Panc1 (cell line): ENCODE data around the gene VEGFA. TPM values are rescaled to one million over a fixed set of nuclear protein-coding genes. Genes with fewer than 3 reads are reported as not detected.
"Not testable (repeated sequence)": the region's sequence is repeated elsewhere in the genome, so short reads cannot be mapped to it uniquely, and the experiment has no call there.

Experiments used
- ATAC-seq: fragments of 200-7000 bp; cut with Tn5 transposase; 2 replicates; pipeline ENCODE4 v1.9.1; 2020; ENCODE audit warnings: mild to moderate bottlenecking, moderate library complexity
- BruUV-seq: library from RNA; stranded (reverse); fragments of 400-500 nt; replicated peaks from 2 replicates; lab custom pipeline; 2021; lab: Mats Ljungman, UMichigan
- CTCF ChIA-PET: fragments of 300-600 bp; sonication (Branson Sonifier 250); formaldehyde crosslinking; loops from one replicate; lab custom pipeline; 2022; ENCODE audit warnings: antibody characterized with exemption; lab: Charles Lee
- POLR2A ChIA-PET: fragments of 300-600 bp; sonication (Branson Sonifier 250); formaldehyde crosslinking; loops from one replicate; lab custom pipeline; 2022; ENCODE audit warnings: antibody characterized with exemption; lab: Charles Lee
- DNase-seq: peaks from one replicate; pipeline ENCODE4 v3.0.0-alpha.2; 2010; ENCODE audit warnings: low read depth, low spot score
- H3K27ac ChIP-seq: 2 replicates; pipeline ENCODE4 v1.5.1; 2011; ENCODE audit warnings: mild to moderate bottlenecking, low read length, inconsistent platforms
- H3K27me3 ChIP-seq: fragments of 200-500 bp; sonication (Bioruptor generic); 2 replicates; pipeline ENCODE4 v1.6.0; 2014; ENCODE audit warnings: low read length, inconsistent platforms; ENCODE audit not compliant: control insufficient read depth, insufficient read depth
- H3K36me3 ChIP-seq: fragments of 200-500 bp; sonication (Bioruptor generic); 2 replicates; pipeline ENCODE4 v1.5.1; 2014; ENCODE audit warnings: inconsistent platforms, mild to moderate bottlenecking, low read length, moderate library complexity; ENCODE audit not compliant: control insufficient read depth, insufficient read depth
- H3K4me1 ChIP-seq: 2 replicates; pipeline ENCODE4 v1.5.1; 2011; ENCODE audit warnings: inconsistent platforms, mild to moderate bottlenecking, low read length, moderate library complexity; ENCODE audit not compliant: control insufficient read depth, insufficient read depth
- H3K4me3 ChIP-seq, 2 experiments: 2 replicates each; pipeline ENCODE4 v1.5.1; 2011 to 2012; ENCODE audit warnings: low read depth in 2 of 2, low read length in 2 of 2, mild to moderate bottlenecking in 2 of 2, inconsistent platforms in 1 of 2, moderate library complexity in 1 of 2
- H3K9me3 ChIP-seq: fragments of 200-500 bp; sonication (Bioruptor generic); 2 replicates; pipeline ENCODE4 v1.5.1; 2014; ENCODE audit warnings: low read depth, mild to moderate bottlenecking, inconsistent platforms, low read length, moderate library complexity; ENCODE audit not compliant: control insufficient read depth, insufficient read depth
- POLR2AphosphoS5 ChIP-seq: IDR thresholded peaks from 2 replicates; pipeline ENCODE4 v1.6.1; 2012; ENCODE audit warnings: mild to moderate bottlenecking, low read depth, low read length, moderate library complexity
- SIN3A ChIP-seq: IDR thresholded peaks from 2 replicates; pipeline ENCODE4 v1.6.1; 2012; ENCODE audit warnings: low read depth, mild to moderate bottlenecking, low read length, moderate library complexity, borderline replicate concordance; ENCODE audit not compliant: insufficient read depth
- TCF7L2 ChIP-seq: IDR thresholded peaks from 2 replicates; pipeline ENCODE4 v1.6.1; 2011; ENCODE audit warnings: mild to moderate bottlenecking, low read depth, low read length, inconsistent platforms
- in situ Hi-C: cut with HindIII; loops from 2 replicates; pipeline ENCODE4 v1.10.0; 2016; ENCODE audit warnings: low sequenced_read_pairs, low pct_unique_long_range_greater_than_20kb
- intact Hi-C: fragments of 100-400 bp; cut with micrococcal nuclease; formaldehyde crosslinking; loops from one replicate; pipeline ENCODE4 v1.10.0; 2022; ENCODE audit not compliant: unreplicated experiment
- total RNA-seq: library from RNA; stranded (reverse); gene quantifications from one replicate; pipeline ENCODE4 v1.2.1, GENCODE V29; 2021; ENCODE audit not compliant: unreplicated experiment
- TF ChIP-seq, protein P1 (sequence below), 2 experiments: IDR thresholded peaks; 2 replicates each; pipeline ENCODE4 v1.6.1; 2011 to 2012; ENCODE audit warnings: low read depth in 2 of 2, control low read depth in 1 of 2, low read length in 1 of 2, mild to moderate bottlenecking in 1 of 2, moderate library complexity in 1 of 2; ENCODE audit not compliant: insufficient read depth in 1 of 2
- TF ChIP-seq, protein P2 (sequence below): fragments of 450-650 bp; IDR thresholded peaks from 2 replicates; pipeline ENCODE4 v1.5.1; 2017; ENCODE audit warnings: mild to moderate bottlenecking

The VEGFA gene
- total RNA-seq, 1 experiment from 2014 or later: 98.7 TPM

DNA sequence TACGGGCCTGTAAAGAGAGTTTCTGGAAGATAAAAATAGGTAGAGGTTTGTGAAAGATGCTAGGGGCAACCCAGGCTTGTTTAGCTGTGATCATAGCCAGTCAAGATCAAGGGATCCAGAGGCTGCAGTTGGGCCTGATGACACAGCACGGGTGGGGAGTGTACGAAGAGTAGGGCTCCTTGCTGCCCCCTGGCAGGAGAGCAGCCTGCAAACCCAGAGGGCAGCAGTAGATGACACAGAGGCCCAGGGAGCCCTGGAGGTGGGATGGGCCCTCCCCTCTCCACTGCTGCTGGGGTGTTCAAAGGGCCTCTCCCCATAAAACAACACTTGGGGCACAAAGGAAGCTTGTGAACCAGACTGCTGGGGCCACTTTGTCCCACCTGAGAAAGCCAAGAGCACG is 47.2 kb downstream of the VEGFA start:
- no peak overlapping the region for H3K27ac ChIP-seq
- no peaks in the 10 kb centered on the region for H3K4me1 ChIP-seq
- in situ Hi-C loops: no loop called here
- ChIA-PET CTCF (no interaction called here), POLR2A (no interaction called here)
- peak; percentile 92 for ATAC-seq
- no peak overlapping the region for H3K4me3 ChIP-seq
- TF ChIP-seq POLR2AphosphoS5 (no peak), TCF7L2 (no peak), SIN3A (no peak)
- TF ChIP-seq, protein P1, sequence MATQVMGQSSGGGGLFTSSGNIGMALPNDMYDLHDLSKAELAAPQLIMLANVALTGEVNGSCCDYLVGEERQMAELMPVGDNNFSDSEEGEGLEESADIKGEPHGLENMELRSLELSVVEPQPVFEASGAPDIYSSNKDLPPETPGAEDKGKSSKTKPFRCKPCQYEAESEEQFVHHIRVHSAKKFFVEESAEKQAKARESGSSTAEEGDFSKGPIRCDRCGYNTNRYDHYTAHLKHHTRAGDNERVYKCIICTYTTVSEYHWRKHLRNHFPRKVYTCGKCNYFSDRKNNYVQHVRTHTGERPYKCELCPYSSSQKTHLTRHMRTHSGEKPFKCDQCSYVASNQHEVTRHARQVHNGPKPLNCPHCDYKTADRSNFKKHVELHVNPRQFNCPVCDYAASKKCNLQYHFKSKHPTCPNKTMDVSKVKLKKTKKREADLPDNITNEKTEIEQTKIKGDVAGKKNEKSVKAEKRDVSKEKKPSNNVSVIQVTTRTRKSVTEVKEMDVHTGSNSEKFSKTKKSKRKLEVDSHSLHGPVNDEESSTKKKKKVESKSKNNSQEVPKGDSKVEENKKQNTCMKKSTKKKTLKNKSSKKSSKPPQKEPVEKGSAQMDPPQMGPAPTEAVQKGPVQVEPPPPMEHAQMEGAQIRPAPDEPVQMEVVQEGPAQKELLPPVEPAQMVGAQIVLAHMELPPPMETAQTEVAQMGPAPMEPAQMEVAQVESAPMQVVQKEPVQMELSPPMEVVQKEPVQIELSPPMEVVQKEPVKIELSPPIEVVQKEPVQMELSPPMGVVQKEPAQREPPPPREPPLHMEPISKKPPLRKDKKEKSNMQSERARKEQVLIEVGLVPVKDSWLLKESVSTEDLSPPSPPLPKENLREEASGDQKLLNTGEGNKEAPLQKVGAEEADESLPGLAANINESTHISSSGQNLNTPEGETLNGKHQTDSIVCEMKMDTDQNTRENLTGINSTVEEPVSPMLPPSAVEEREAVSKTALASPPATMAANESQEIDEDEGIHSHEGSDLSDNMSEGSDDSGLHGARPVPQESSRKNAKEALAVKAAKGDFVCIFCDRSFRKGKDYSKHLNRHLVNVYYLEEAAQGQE (IDR thresholded peaks at IDR 0.05; ENCODE audit: insufficient read depth in 1 of 2, low read depth in 2 of 2, low read length in 1 of 2): no peak
- TF ChIP-seq, protein P2, sequence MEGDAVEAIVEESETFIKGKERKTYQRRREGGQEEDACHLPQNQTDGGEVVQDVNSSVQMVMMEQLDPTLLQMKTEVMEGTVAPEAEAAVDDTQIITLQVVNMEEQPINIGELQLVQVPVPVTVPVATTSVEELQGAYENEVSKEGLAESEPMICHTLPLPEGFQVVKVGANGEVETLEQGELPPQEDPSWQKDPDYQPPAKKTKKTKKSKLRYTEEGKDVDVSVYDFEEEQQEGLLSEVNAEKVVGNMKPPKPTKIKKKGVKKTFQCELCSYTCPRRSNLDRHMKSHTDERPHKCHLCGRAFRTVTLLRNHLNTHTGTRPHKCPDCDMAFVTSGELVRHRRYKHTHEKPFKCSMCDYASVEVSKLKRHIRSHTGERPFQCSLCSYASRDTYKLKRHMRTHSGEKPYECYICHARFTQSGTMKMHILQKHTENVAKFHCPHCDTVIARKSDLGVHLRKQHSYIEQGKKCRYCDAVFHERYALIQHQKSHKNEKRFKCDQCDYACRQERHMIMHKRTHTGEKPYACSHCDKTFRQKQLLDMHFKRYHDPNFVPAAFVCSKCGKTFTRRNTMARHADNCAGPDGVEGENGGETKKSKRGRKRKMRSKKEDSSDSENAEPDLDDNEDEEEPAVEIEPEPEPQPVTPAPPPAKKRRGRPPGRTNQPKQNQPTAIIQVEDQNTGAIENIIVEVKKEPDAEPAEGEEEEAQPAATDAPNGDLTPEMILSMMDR: no peak; the same call in 1 of the 2 replicates
- no peak for DNase-seq
- no peaks in the 10 kb centered on the region for H3K36me3 ChIP-seq
- intact Hi-C loops: no loop called here
- no peaks in the 10 kb centered on the region for H3K9me3 ChIP-seq
- no TSS peak for BruUV-seq
- H3K27me3 ChIP-seq: no peaks in the 10 kb centered on the region

DNA sequence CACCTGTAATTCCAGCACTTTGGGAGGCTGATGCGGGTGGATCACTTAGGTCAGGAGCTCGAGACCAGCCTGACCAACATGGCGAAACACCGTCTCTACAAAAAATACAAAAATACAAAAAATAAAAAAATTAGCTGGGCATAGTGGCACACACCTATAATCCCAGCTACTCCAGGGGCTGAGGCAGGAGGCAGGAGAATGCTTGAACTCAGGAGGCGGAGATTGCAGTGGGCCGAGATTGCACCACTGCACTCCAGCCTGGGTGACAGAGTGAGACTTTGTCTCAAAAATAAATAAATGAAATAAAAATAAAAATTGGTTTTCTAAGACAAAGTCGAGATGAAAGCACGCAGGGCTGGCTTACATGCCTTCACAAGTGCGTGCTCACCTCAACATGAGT is 49.0 kb downstream of the VEGFA start:
- intact Hi-C loops, H3K4me3 ChIP-seq, CTCF ChIA-PET, H3K4me1 ChIP-seq, POLR2A ChIA-PET, H3K27me3 ChIP-seq, H3K36me3 ChIP-seq, BruUV-seq, in situ Hi-C loops, H3K27ac ChIP-seq, DNase-seq, ATAC-seq, H3K9me3 ChIP-seq: not testable (repeated sequence)

- H3K27ac ChIP-seq: no peak overlapping the region
- ATAC-seq (no peak), DNase-seq (no peak)
- H3K4me3 ChIP-seq: no peak overlapping the region
- TF ChIP-seq, protein P1 (IDR thresholded peaks at IDR 0.05; ENCODE audit: insufficient read depth in 1 of 2, low read depth in 2 of 2, low read length in 1 of 2): no peak
- TF ChIP-seq, protein P2: no peak
- TF ChIP-seq TCF7L2 (no peak), POLR2AphosphoS5 (no peak)
- in situ Hi-C loops: no loop called here
- H3K27me3 ChIP-seq: no peaks in the 10 kb centered on the region
- ChIA-PET POLR2A (no interaction called here), CTCF (no interaction called here)
- no peaks in the 10 kb centered on the region for H3K9me3 ChIP-seq
- intact Hi-C loops: no loop called here
- no TSS peak for BruUV-seq
- H3K36me3 ChIP-seq: no peaks in the 10 kb centered on the region
- H3K4me1 ChIP-seq: 0 out of 2 replicates have a peak, but pooled peaks cover 6% of the 10 kb centered on the region
These were observed 49.9 kb downstream of the VEGFA start for GRCh38 chr6:43819958-43820357.
